Measurements from ENCODE around the gene ELOVL6. TPM values are rescaled to one million over a fixed set of nuclear protein-coding genes. Genes with fewer than 3 reads are reported as not detected.
A peak's percentile ranks its signal among the peaks of the same experiment; 100 is the strongest.

The ELOVL6 gene
- total and polyA plus RNA-seq, 2 of the 4 experiments (the other 2 are of a cell fraction), result 17.9 to 19.0 TPM

DNA sequence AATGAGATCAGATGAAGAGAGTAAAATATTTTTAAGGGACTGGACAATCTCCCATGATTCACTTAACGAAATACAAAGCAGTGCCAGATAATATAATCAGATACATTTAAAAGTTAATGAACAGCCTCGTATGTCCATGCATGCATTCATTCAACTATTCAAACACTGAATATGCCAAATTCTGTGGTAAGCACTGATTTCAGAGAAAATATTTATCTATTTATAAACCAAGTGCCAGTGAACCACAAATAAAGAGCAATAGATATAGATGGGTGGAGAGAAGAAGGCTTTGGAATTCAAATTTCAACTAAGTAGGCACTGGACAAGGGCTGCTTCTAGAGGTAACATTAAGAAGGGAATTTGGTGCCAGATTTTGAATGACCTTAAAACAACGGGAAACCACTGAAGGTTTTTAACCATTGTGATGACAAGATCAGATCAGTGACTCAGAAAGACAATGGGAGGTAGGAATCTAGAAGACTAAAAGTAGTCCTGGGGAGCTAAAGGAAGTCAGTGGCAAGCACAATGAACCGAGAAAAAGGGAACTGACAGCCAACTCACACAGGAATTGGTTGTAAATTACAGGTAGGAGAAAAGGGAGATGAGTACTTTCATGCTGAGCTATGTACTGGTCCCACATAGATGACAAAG is 14.2 kb downstream of the ELOVL6 start:
- dilution Hi-C loops (cut with HindIII; ENCODE audit: low sequenced_read_pairs, unreplicated experiment) (no loop called here), in situ Hi-C loops (cut with MboI; ENCODE audit: low sequenced_read_pairs) (no loop called here), intact Hi-C loops (cut with micrococcal nuclease) (no loop called here)
- Histone ChIP-seq H2BK20ac (ENCODE audit: low read depth, low read length) (no peak overlapping the region), H3K4me3 (ENCODE audit: insufficient read depth, low read depth, low read length) (no peak overlapping the region), H2BK5ac (ENCODE audit: low read depth, low read length, poor library complexity, severe bottlenecking) (no peak overlapping the region), H3K4me1 (ENCODE audit: control insufficient read depth, insufficient read depth, low read length) (0 out of 2 replicates have a peak, but pooled peaks cover 2% of the 10 kb centered on the region), H3K56ac (ENCODE audit: extremely low read depth, insufficient read depth, low read length) (no peak overlapping the region), H3K4ac (ENCODE audit: low read depth, low read length) (no peak overlapping the region), H2AFZ (replicated peaks; ENCODE audit: low read length, poor library complexity) (no peak overlapping the region), H3K14ac (replicated peaks; ENCODE audit: low read depth, low read length) (no peak overlapping the region), H2BK15ac (ENCODE audit: low read depth, low read length) (no peak overlapping the region), H3K9me3 (ENCODE audit: control insufficient read depth, insufficient read depth, low read length) (no peaks in the 10 kb centered on the region), H4K20me1 (ENCODE audit: insufficient read depth, low read length) (no peaks in the 10 kb centered on the region), H3K9ac (ENCODE audit: low read depth, low read length) (no peak overlapping the region), H3K79me1 (ENCODE audit: low read depth in 1 of 2, low read length in 2 of 2) (peaks cover 8 to 12% of the 10 kb centered on the region in 2 experiments; a peak in 3 of 4 replicates), H4K8ac (ENCODE audit: low read depth in 2 of 2, low read length in 2 of 2) (no peak overlapping the region), H3K9me1 (ENCODE audit: insufficient read depth, low read length) (no peaks in the 10 kb centered on the region), H3K36me3 (ENCODE audit: control insufficient read depth, insufficient read depth, low read length) (no peaks in the 10 kb centered on the region), H2BK120ac (ENCODE audit: low read depth, low read length) (no peak overlapping the region), H2AK5ac (ENCODE audit: low read depth, low read length) (no peak overlapping the region), H4K91ac (ENCODE audit: insufficient read depth, low read depth, low read length) (no peak overlapping the region), H3K23ac (ENCODE audit: low read depth, low read length) (0 out of 2 replicates have a peak overlapping the region, but pooled peaks have one; percentile 5), H3K27me3 (ENCODE audit: control insufficient read depth, insufficient read depth, low read length) (no peaks in the 10 kb centered on the region), H2AK9ac (replicated peaks; ENCODE audit: low read depth, low read length, poor library complexity) (no peak overlapping the region), H4K5ac (ENCODE audit: low read depth, low read length) (no peak overlapping the region), H3K27ac (ENCODE audit: insufficient read depth, low read length) (no peak overlapping the region), H3K4me2 (ENCODE audit: low read depth, low read length) (no peak overlapping the region), H3K18ac (ENCODE audit: low read depth, low read length) (no peak overlapping the region)
- ChIA-PET POLR2A (ENCODE audit: unreplicated experiment) (no interaction called here), CTCF (no interaction called here)
- WGBS, 2 experiments (ENCODE audit: extremely low coverage in 2 of 2, insufficient read length in 1 of 2), result 60% methylated on average over 1 of the region's 4 CpGs; no CpG with 5 or more reads in 1 of the 2 experiments
- TF ChIP-seq, protein P1, sequence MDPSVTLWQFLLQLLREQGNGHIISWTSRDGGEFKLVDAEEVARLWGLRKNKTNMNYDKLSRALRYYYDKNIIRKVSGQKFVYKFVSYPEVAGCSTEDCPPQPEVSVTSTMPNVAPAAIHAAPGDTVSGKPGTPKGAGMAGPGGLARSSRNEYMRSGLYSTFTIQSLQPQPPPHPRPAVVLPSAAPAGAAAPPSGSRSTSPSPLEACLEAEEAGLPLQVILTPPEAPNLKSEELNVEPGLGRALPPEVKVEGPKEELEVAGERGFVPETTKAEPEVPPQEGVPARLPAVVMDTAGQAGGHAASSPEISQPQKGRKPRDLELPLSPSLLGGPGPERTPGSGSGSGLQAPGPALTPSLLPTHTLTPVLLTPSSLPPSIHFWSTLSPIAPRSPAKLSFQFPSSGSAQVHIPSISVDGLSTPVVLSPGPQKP (IDR thresholded peaks at IDR 0.05; ENCODE audit: borderline replicate concordance, low read depth, low read length), result no peak
- TF ChIP-seq FOS (IDR thresholded peaks at IDR 0.05; ENCODE audit: low read depth, low read length), result no peak
- no peak for TF ChIP-seq MAFK (IDR thresholded peaks at IDR 0.05; ENCODE audit: low read depth, low read length)
- no peak for TF ChIP-seq RAD21 (IDR thresholded peaks at IDR 0.05; ENCODE audit: low read length)
- TF ChIP-seq, protein P2, sequence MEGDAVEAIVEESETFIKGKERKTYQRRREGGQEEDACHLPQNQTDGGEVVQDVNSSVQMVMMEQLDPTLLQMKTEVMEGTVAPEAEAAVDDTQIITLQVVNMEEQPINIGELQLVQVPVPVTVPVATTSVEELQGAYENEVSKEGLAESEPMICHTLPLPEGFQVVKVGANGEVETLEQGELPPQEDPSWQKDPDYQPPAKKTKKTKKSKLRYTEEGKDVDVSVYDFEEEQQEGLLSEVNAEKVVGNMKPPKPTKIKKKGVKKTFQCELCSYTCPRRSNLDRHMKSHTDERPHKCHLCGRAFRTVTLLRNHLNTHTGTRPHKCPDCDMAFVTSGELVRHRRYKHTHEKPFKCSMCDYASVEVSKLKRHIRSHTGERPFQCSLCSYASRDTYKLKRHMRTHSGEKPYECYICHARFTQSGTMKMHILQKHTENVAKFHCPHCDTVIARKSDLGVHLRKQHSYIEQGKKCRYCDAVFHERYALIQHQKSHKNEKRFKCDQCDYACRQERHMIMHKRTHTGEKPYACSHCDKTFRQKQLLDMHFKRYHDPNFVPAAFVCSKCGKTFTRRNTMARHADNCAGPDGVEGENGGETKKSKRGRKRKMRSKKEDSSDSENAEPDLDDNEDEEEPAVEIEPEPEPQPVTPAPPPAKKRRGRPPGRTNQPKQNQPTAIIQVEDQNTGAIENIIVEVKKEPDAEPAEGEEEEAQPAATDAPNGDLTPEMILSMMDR (conservative IDR thresholded peaks at IDR 0.05; ENCODE audit: low read depth, low read length), result no peak
- TF ChIP-seq POLR2A (IDR thresholded peaks at IDR 0.05; ENCODE audit: low read depth, low read length), result no peak
- BruUV-seq (replicated peaks), result no TSS peak
- peak; percentile 21; the same call in 1 of the 2 replicates for ATAC-seq (ENCODE audit: low read depth)
- no peak for DNase-seq
